HG03108 (cell line): ENCODE measurements around the gene SFN.
"Not testable (repeated sequence)": the region's sequence is repeated elsewhere in the genome, so short reads cannot be mapped to it uniquely, and the experiment has no call there.

Experiments
- ATAC-seq: cut with Tn5 transposase; IDR thresholded peaks from one replicate; pipeline ENCODE4 v1.9.1; 2021; ENCODE audit warnings: moderate library complexity; ENCODE audit not compliant: unreplicated experiment

Gene SFN

GRCh38 chr1:26861889-26862378, 1.0 kb upstream of the SFN start:
- no peak for ATAC-seq

- no peak for ATAC-seq
Measured at GRCh38 chr1:26863685-26864077, 732 bp downstream of the SFN start.

GRCh38 chr1:26864610-26865480, 1.9 kb downstream of the SFN start:
- peak; percentile 90 for ATAC-seq

- ATAC-seq: not testable (repeated sequence)
Measured at GRCh38 chr1:26873097-26873496, 10.1 kb downstream of the SFN start.

GRCh38 chr1:26874896-26875295, 11.9 kb downstream of the SFN start:
- no peak for ATAC-seq

- no peak for ATAC-seq
Measured at GRCh38 chr1:26877326-26877725, 14.4 kb downstream of the SFN start.

- no peak for ATAC-seq
Measured at GRCh38 chr1:26879793-26880192, 16.8 kb downstream of the SFN start.

- not testable (repeated sequence) for ATAC-seq
Measured at GRCh38 chr1:26881611-26882010, 18.7 kb downstream of the SFN start.

- no peak for ATAC-seq
Measured at GRCh38 chr1:26882696-26883463, 19.9 kb downstream of the SFN start.

- no peak for ATAC-seq
Measured at GRCh38 chr1:26887125-26887524, 24.2 kb downstream of the SFN start.

- ATAC-seq: no peak
Measured at GRCh38 chr1:26888231-26888630, 25.3 kb downstream of the SFN start.

- ATAC-seq: peak; percentile 82
Measured at GRCh38 chr1:26889551-26890466, 26.9 kb downstream of the SFN start, which contains the start of gene GPN2. Gene GPN2 (minus strand): TSS chr1:26890283. CDS start chr1:26890096, 187 bp downstream.

- peak; percentile 17 for ATAC-seq
Measured at GRCh38 chr1:26890467-26890796, 27.5 kb downstream of the SFN start.

- ATAC-seq: no peak
Measured at GRCh38 chr1:26894263-26894662, 31.3 kb downstream of the SFN start.

GRCh38 chr1:26897351-26897750, 34.4 kb downstream of the SFN start:
- ATAC-seq: no peak

GRCh38 chr1:26900001-26900814, 37.3 kb downstream of the SFN start, which contains the start of gene GPATCH3:
Gene GPATCH3 (minus strand): TSS chr1:26900467. CDS start chr1:26900442, 25 bp downstream.
- ATAC-seq: peak; percentile 81

- ATAC-seq: no peak
Measured at GRCh38 chr1:26900815-26901511, 38.0 kb downstream of the SFN start.

GRCh38 chr1:26907071-26907917, 44.3 kb downstream of the SFN start:
- ATAC-seq: no peak
